GM19463 (cell line): ENCODE measurements around the gene RBM10.
A peak's percentile ranks its signal among the peaks of the same experiment; 100 is the strongest.

ENCODE experiments used
- ATAC-seq: cut with Tn5 transposase; IDR thresholded peaks from one replicate; pipeline ENCODE4 v1.9.1; 2021; ENCODE audit warnings: mild to moderate bottlenecking, moderate library complexity; ENCODE audit not compliant: unreplicated experiment

RBM10 gene

GRCh38 chrX:47232197-47232802 lies 87.3 kb downstream of the RBM10 start:
- ATAC-seq = no peak

- ATAC-seq = peak; percentile 11
Measured at GRCh38 chrX:47232803-47233332, 87.8 kb downstream of the RBM10 start, which contains the start of gene USP11. USP11 (plus strand) TSS chrX:47233009; CDS start chrX:47233044, 35 bp downstream.

- peak; percentile 88 for ATAC-seq
Measured at GRCh38 chrX:47233333-47234113, 88.5 kb downstream of the RBM10 start.

- no peak for ATAC-seq
Measured at GRCh38 chrX:47234583-47234982, 89.6 kb downstream of the RBM10 start.

- ATAC-seq = no peak
Measured at GRCh38 chrX:47235691-47236103, 90.7 kb downstream of the RBM10 start.
